KMS-11 (cell line): Measurements from ENCODE around the gene GARRE1.

Experiments
- H2AFZ ChIP-seq: fragments of 200-600 bp; sonication (generic); 2 replicates; pipeline ENCODE4 v1.6.1; 2016; ENCODE audit warnings: antibody characterized with exemption, mixed run types, low read depth
- H3K27ac ChIP-seq: fragments of 200-600 bp; sonication (generic); 2 replicates; pipeline ENCODE4 v1.6.1; 2016; ENCODE audit warnings: mild to moderate bottlenecking, mixed run types
- H3K27me3 ChIP-seq: fragments of 200-600 bp; sonication (generic); 2 replicates; pipeline ENCODE4 v1.6.1; 2017; ENCODE audit warnings: mild to moderate bottlenecking, low read depth, mixed run types, moderate library complexity; ENCODE audit not compliant: insufficient read depth
- H3K36me3 ChIP-seq: fragments of 200-600 bp; sonication (generic); 2 replicates; pipeline ENCODE4 v1.6.1; 2017; ENCODE audit warnings: mild to moderate bottlenecking, mixed run types; ENCODE audit not compliant: insufficient read depth
- H3K4me1 ChIP-seq: fragments of 200-600 bp; sonication (generic); 2 replicates; pipeline ENCODE4 v1.6.1; 2016; ENCODE audit warnings: mild to moderate bottlenecking, low read depth, mixed run types; ENCODE audit not compliant: poor library complexity, severe bottlenecking
- H3K4me2 ChIP-seq: fragments of 200-600 bp; sonication (generic); 2 replicates; pipeline ENCODE4 v1.7.0; 2016; ENCODE audit warnings: mild to moderate bottlenecking, mixed run types
- H3K4me3 ChIP-seq: fragments of 200-600 bp; sonication (generic); IDR thresholded peaks from 2 replicates; pipeline ENCODE4 v1.6.1; 2017; ENCODE audit warnings: low read depth, low read length, mixed read lengths; ENCODE audit not compliant: insufficient read depth
- H3K79me2 ChIP-seq: fragments of 200-600 bp; sonication (generic); 2 replicates; pipeline ENCODE4 v1.6.1; 2016; ENCODE audit warnings: low read depth, mixed run types; ENCODE audit not compliant: insufficient read depth
- H3K9ac ChIP-seq: fragments of 200-600 bp; sonication (generic); 2 replicates; pipeline ENCODE4 v1.6.1; 2016; ENCODE audit warnings: mild to moderate bottlenecking, mixed run types
- H4K20me1 ChIP-seq: fragments of 200-600 bp; sonication (generic); 2 replicates; pipeline ENCODE4 v1.6.1; 2016; ENCODE audit warnings: mild to moderate bottlenecking, mixed run types; ENCODE audit not compliant: insufficient read depth
- TF ChIP-seq, protein P1 (sequence below): fragments of 200-600 bp; sonication (generic); conservative IDR thresholded peaks from 2 replicates; pipeline ENCODE4 v1.6.1; 2017; ENCODE audit warnings: low read depth, mild to moderate bottlenecking, antibody characterized with exemption, low read length, moderate library complexity, mixed read lengths

GARRE1 gene

DNA sequence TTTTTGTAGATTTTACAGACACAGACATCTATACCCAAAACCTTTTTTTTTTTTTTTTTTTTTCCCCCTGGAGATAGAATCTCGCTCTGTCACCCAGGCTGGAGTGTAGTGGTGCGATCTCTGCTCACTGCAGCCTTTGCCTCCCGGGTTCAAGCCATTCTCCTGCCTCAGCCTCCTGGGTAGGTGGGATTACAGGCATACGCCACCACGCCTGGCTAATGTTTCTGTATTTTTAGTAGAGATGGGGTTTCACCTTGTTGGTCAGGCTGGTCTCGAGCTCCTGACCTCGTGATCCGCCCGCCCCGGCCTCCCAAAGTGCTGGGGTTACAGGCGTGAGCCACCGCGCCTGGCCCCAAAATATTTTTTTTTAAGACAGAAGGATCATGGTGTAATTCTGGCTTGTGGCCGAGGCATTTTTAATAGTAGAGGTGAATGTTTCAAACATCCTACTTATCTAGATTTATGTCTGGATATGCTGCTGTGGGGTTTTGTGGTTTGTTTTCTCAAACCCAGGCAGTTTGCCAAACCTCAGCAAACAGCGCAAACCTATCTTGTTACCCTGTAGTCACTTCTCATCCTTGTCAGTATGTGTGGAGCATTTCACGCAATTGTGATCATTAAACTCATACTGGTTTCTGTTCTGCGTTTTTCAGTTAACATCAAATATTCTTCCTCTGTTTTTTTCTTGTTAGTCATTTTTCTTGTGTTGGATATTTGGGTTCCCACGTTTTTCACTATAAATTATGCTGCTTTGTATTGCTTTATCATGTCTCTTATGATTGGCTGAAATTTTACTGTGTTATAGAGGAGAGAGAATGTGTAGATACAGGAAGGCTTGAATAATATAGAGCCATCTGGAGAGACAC is 36.2 kb upstream of the GARRE1 start:
- peaks cover 46% of the 10 kb centered on the region for H3K4me1 ChIP-seq
- H3K79me2 ChIP-seq, result peaks cover 23% of the 10 kb centered on the region; the same call in 1 of the 2 replicates
- H3K9ac ChIP-seq, result no peak overlapping the region; the same call in 1 of the 2 replicates
- H2AFZ ChIP-seq, result no peak overlapping the region
- TF ChIP-seq, protein P1, sequence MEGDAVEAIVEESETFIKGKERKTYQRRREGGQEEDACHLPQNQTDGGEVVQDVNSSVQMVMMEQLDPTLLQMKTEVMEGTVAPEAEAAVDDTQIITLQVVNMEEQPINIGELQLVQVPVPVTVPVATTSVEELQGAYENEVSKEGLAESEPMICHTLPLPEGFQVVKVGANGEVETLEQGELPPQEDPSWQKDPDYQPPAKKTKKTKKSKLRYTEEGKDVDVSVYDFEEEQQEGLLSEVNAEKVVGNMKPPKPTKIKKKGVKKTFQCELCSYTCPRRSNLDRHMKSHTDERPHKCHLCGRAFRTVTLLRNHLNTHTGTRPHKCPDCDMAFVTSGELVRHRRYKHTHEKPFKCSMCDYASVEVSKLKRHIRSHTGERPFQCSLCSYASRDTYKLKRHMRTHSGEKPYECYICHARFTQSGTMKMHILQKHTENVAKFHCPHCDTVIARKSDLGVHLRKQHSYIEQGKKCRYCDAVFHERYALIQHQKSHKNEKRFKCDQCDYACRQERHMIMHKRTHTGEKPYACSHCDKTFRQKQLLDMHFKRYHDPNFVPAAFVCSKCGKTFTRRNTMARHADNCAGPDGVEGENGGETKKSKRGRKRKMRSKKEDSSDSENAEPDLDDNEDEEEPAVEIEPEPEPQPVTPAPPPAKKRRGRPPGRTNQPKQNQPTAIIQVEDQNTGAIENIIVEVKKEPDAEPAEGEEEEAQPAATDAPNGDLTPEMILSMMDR, result no peak
- peak overlapping the region; percentile 54 for H3K27ac ChIP-seq
- 0 out of 2 replicates have a peak, but pooled peaks cover 16% of the 10 kb centered on the region for H4K20me1 ChIP-seq
- no peak overlapping the region for H3K4me3 ChIP-seq
- H3K27me3 ChIP-seq, result no peaks in the 10 kb centered on the region
- H3K4me2 ChIP-seq, result peak overlapping the region; percentile 93
- H3K36me3 ChIP-seq, result peaks cover 4% of the 10 kb centered on the region; the same call in 1 of the 2 replicates

DNA sequence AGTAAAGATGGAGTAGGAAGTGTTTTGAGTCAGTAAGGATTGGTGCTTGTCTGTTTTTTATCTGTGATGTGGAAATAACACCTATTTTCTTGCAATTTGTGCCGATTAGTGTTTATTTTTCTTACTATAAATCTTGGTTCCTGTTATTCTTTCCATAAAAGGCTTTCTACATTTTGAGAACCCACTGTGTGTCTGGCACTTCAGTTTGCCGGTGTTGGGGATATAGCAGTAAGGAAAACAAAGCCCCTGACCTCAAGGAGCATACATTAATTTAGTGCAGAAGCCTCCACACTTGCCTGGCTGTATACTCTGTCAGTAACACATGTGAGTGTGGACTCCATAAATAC is 35.6 kb upstream of the GARRE1 start:
- Histone ChIP-seq H3K79me2 (peaks cover 21% of the 10 kb centered on the region; the same call in 1 of the 2 replicates), H3K4me1 (peaks cover 50% of the 10 kb centered on the region), H3K36me3 (peaks cover 4% of the 10 kb centered on the region; the same call in 1 of the 2 replicates), H3K27me3 (no peaks in the 10 kb centered on the region), H2AFZ (no peak overlapping the region), H3K27ac (peak overlapping the region; percentile 54; the same call in 1 of the 2 replicates), H3K4me3 (no peak overlapping the region), H4K20me1 (0 out of 2 replicates have a peak, but pooled peaks cover 16% of the 10 kb centered on the region), H3K4me2 (peak overlapping the region; percentile 93), H3K9ac (no peak overlapping the region; the same call in 1 of the 2 replicates)
- TF ChIP-seq, protein P1, result no peak

DNA sequence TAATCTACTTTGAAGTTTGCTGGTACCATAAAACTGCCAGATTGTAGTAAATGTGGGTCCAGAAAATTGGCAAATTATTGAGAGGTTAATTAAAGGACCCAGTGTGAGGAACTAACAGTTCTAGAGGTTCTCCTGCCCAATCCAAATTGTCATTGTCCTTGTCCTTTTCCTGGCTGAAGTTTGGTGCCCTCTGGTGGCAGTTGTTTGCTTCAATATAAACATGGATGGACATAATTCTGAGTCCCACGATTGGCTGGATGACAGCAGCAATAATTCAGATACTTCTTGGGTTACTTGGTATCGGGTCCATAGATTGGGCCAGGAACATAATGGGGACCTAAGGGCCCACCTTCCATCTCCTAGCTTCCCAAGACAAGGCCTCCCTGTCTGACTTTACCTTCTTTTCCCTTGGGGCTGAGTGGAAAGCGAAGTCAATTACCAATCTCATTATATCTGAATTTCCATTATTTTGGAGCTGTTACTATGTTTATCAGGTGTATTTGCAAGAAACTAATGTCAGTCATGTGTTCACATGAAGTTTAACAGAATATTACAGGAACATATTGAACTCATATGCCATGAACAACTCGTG is 33.8 kb upstream of the GARRE1 start:
- Histone ChIP-seq H4K20me1 (0 out of 2 replicates have a peak, but pooled peaks cover 16% of the 10 kb centered on the region), H3K79me2 (peaks cover 25% of the 10 kb centered on the region; the same call in 1 of the 2 replicates), H3K4me2 (no peak overlapping the region), H3K9ac (no peak overlapping the region), H3K4me1 (peaks cover 67% of the 10 kb centered on the region), H3K36me3 (peaks cover 4% of the 10 kb centered on the region; the same call in 1 of the 2 replicates), H3K27ac (no peak overlapping the region), H2AFZ (no peak overlapping the region), H3K4me3 (no peak overlapping the region), H3K27me3 (no peaks in the 10 kb centered on the region)
- TF ChIP-seq, protein P1, result peak; percentile 93

DNA sequence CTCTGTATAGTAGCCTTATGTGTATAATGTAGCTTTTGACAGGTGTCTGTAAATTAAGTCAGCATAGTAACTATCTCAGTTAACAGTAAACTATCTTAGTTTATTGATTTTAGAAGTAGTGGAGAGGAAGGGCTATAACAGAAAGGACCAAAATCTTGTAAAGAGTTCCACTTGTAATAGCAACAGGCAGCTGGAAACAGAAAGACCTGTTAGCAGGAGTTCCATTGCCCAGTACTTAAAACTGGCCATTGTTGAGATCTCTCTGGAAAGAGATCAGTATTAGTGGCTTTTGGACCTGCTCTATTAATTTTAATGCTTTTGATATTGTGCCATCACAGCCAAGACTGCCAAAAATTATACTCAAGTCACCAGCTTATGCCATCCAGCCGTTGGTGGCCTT is 32.0 kb upstream of the GARRE1 start:
- no peak overlapping the region for H3K4me3 ChIP-seq
- H3K4me1 ChIP-seq, result peaks cover 68% of the 10 kb centered on the region
- H3K79me2 ChIP-seq, result peaks cover 18% of the 10 kb centered on the region; the same call in 1 of the 2 replicates
- TF ChIP-seq, protein P1, result no peak
- H2AFZ ChIP-seq, result no peak overlapping the region
- peaks cover 8% of the 10 kb centered on the region; the same call in 1 of the 2 replicates for H3K36me3 ChIP-seq
- no peak overlapping the region for H3K27ac ChIP-seq
- H3K9ac ChIP-seq, result no peak overlapping the region
- no peak overlapping the region for H3K4me2 ChIP-seq
- H3K27me3 ChIP-seq, result no peaks in the 10 kb centered on the region
- 0 out of 2 replicates have a peak, but pooled peaks cover 16% of the 10 kb centered on the region for H4K20me1 ChIP-seq
